ENCODE data around the gene HSD17B14. TPM values are rescaled to one million over a fixed set of nuclear protein-coding genes. Genes with fewer than 3 reads are reported as not detected.

The HSD17B14 gene
- total and polyA plus RNA-seq, 2 of the 8 experiments (the other 6 are each of a cell fraction or from before 2014, with no cell fraction given) = 8.4 to 25.5 TPM

GRCh38 chr19:48872182-48872883, 36.0 kb upstream of the HSD17B14 start, which contains the start of gene PPP1R15A:
Gene PPP1R15A (plus strand): TSS chr19:48872421. CDS start chr19:48873234, 813 bp downstream.
- Histone ChIP-seq H3K79me1 (ENCODE audit: low read depth, low read length) (peaks cover 9% of the 10 kb centered on the region), H3K27ac (ENCODE audit: low read depth, low read length) (peak within 1 kb of the TSS; percentile 98), H4K20me1 (replicated peaks in 1 of 2; ENCODE audit: control insufficient read depth in 1 of 2, insufficient read depth in 2 of 2, low read length in 2 of 2) (peaks cover 9 to 13% of the 10 kb centered on the region in 2 experiments), H3K18ac (ENCODE audit: extremely low read depth, low read length) (peak within 1 kb of the TSS; percentile 84; the same call in 1 of the 2 replicates), H3K4ac (replicated peaks; ENCODE audit: insufficient read length, low read depth, low read length) (peak within 1 kb of the TSS; percentile 11), H3K9me3 (ENCODE audit: insufficient read depth in 2 of 2, low read depth in 1 of 2, low read length in 1 of 2) (no peaks in the 10 kb centered on the region), H3K4me3 (ENCODE audit: extremely low read depth in 1 of 4, insufficient read depth in 2 of 4, low read depth in 3 of 4, low read length in 4 of 4) (peak within 1 kb of the TSS; percentile 80 to 97 (median 92)), H2BK12ac (ENCODE audit: low read depth, low read length) (peak within 1 kb of the TSS; percentile 64; the same call in 1 of the 2 replicates), H3K79me2 (ENCODE audit: control insufficient read depth in 1 of 2, insufficient read depth in 2 of 2, low read length in 2 of 2) (peaks cover 7 to 25% of the 10 kb centered on the region in 2 experiments; a peak in 3 of 4 replicates), H3K36me3 (ENCODE audit: control insufficient read depth in 2 of 4, insufficient read depth in 4 of 4, low read length in 3 of 4) (peaks cover 13 to 31% (median 21%) of the 10 kb centered on the region in 4 experiments; a peak in 7 of 8 replicates), H2AK5ac (ENCODE audit: low read depth, low read length) (peak within 1 kb of the TSS; percentile 5; the same call in 1 of the 2 replicates), H2BK20ac (ENCODE audit: low read length) (no peak within 1 kb of the TSS), H4K5ac (ENCODE audit: insufficient read length, low read depth, low read length) (peak within 1 kb of the TSS; percentile 85), H3K4me2 (ENCODE audit: insufficient read depth in 1 of 2, low read depth in 2 of 2, low read length in 2 of 2) (peak within 1 kb of the TSS; percentile 83 to 95), H3K27me3 (replicated peaks in 1 of 4; ENCODE audit: control insufficient read depth in 3 of 4, extremely low read depth in 1 of 4, insufficient read depth in 3 of 4, low read length in 3 of 4) (no peaks in the 10 kb centered on the region), H3K56ac (replicated peaks; ENCODE audit: insufficient read length, low read depth, low read length) (peak within 1 kb of the TSS; percentile 42), H3K9ac (replicated peaks in 1 of 4; ENCODE audit: extremely low read depth in 1 of 4, low read depth in 3 of 4, low read length in 3 of 4) (peak within 1 kb of the TSS; percentile 91 to 99 (median 98)), H2AFZ (ENCODE audit: low read length) (no peak within 1 kb of the TSS), H3K23me2 (ENCODE audit: low read depth, low read length) (peaks cover 9% of the 10 kb centered on the region), H4K91ac (replicated peaks; ENCODE audit: insufficient read length, low read length) (peak within 1 kb of the TSS; percentile 69), H3K4me1 (replicated peaks in 1 of 4; ENCODE audit: control insufficient read depth in 3 of 4, insufficient read depth in 4 of 4, low read length in 3 of 4) (peaks cover 5 to 27% (median 15%) of the 10 kb centered on the region in 4 experiments), H3K14ac (ENCODE audit: insufficient read length) (no peak within 1 kb of the TSS), H2BK120ac (replicated peaks; ENCODE audit: low read depth, low read length) (no peak within 1 kb of the TSS), H2BK15ac (ENCODE audit: low read length) (no peak within 1 kb of the TSS), H4K8ac (ENCODE audit: extremely low read depth, insufficient read depth, low read length) (peak within 1 kb of the TSS; percentile 96), H3K23ac (ENCODE audit: insufficient read length) (no peak within 1 kb of the TSS), H2BK5ac (ENCODE audit: low read depth, low read length) (peak within 1 kb of the TSS; percentile 94)
- WGBS, 2 experiments (ENCODE audit: extremely low coverage in 1 of 2, insufficient coverage in 1 of 2, insufficient read length in 1 of 2, insufficient replicate concordance in 2 of 2, low coverage in 1 of 2, low lambda C conversion rate in 2 of 2, missing lambda C conversion rate in 1 of 2) = 2% methylated on average over 52 of the region's 53 CpGs; no CpG with 5 or more reads in 1 of the 2 experiments
- ChIA-PET POLR2A (ENCODE audit: partially characterized antibody) (interaction anchor here (0.6 to 7.2 kb wide), 57 partner anchors 8 to 467 kb away, joined by 3 to 115 read pairs (median 4); partner anchors contain the start of genes CA11, DHDH, FTL and FUT2), CTCF (ENCODE audit: partially characterized antibody) (interaction anchor here (0.6 to 1.1 kb wide), 4 partner anchors 9 to 28 kb away, joined by 3 read pairs; no protein-coding TSS in a partner anchor)
- FAIRE-seq (peak; percentile 83), DNase-seq (ENCODE audit: low read depth in 1 of 2, low spot score in 2 of 2) (peak; percentile 95 to 100)
- TF ChIP-seq CHD2 (IDR thresholded peaks at IDR 0.05; ENCODE audit: low read length) (peak; percentile 90), NANOG (IDR thresholded peaks at IDR 0.05; ENCODE audit: insufficient read depth, low read depth, low read length, poor library complexity, severe bottlenecking) (no peak), ASH2L (IDR thresholded peaks at IDR 0.05; ENCODE audit: low read length) (no peak), YY1 (IDR thresholded peaks at IDR 0.05; ENCODE audit: low read depth, low read length) (peak; percentile 85), JUN (IDR thresholded peaks at IDR 0.05; ENCODE audit: low read depth, low read length) (no peak), JUND (IDR thresholded peaks at IDR 0.05; ENCODE audit: low read length) (0 out of 2 replicates have a peak, but pooled peaks have one; percentile 11), CHD1 (IDR thresholded peaks at IDR 0.05; ENCODE audit: low read depth, low read length) (no peak), E2F6 (IDR thresholded peaks at IDR 0.05) (no peak), TAF1 (IDR thresholded peaks at IDR 0.05; ENCODE audit: low read depth, low read length) (peak; percentile 95), SP1 (IDR thresholded peaks at IDR 0.05; ENCODE audit: low read depth, low read length) (peak; percentile 67; the same call in 1 of the 2 replicates), CBX5 (IDR thresholded peaks at IDR 0.05; ENCODE audit: low read depth, low read length) (no peak), HDAC6 (IDR thresholded peaks at IDR 0.05; ENCODE audit: low read depth, low read length) (no peak)

All from H1 (cell line).